Activated T-cell treated with anti-CD3 and anti-CD28 coated beads, Interleukin-2, amount 50 U/mL, for 1 hour (primary cell): Measurements from ENCODE around the gene RANBP3.
"Not testable (repeated sequence)": the region's sequence is repeated elsewhere in the genome, so short reads cannot be mapped to it uniquely, and the experiment has no call there.

Experiments used
- DNase-seq: peaks from one replicate; pipeline ENCODE4 v3.0.0-alpha.2; 2020

The RANBP3 gene

GRCh38 chr19:5899728-5900526 lies 78.0 kb downstream of the RANBP3 start:
- DNase-seq = no peak

- no peak for DNase-seq
Measured at GRCh38 chr19:5897189-5897969, 80.6 kb downstream of the RANBP3 start.

- no peak for DNase-seq
Measured at GRCh38 chr19:5896365-5897076, 81.4 kb downstream of the RANBP3 start.

- DNase-seq = no peak
Measured at GRCh38 chr19:5895890-5896289, 82.0 kb downstream of the RANBP3 start.

GRCh38 chr19:5895409-5895808 lies 82.5 kb downstream of the RANBP3 start:
- DNase-seq = no peak

GRCh38 chr19:5894704-5895349 lies 83.1 kb downstream of the RANBP3 start:
- DNase-seq = no peak

- DNase-seq = no peak
Measured at GRCh38 chr19:5893907-5894703, 83.8 kb downstream of the RANBP3 start.

- no peak for DNase-seq
Measured at GRCh38 chr19:5893296-5893903, 84.5 kb downstream of the RANBP3 start.

- DNase-seq = no peak
Measured at GRCh38 chr19:5892772-5893275, 85.1 kb downstream of the RANBP3 start.

- DNase-seq = peak; percentile 41
Measured at GRCh38 chr19:5891938-5892771, 85.8 kb downstream of the RANBP3 start.

GRCh38 chr19:5891572-5891937 lies 86.4 kb downstream of the RANBP3 start:
- DNase-seq = no peak

- no peak for DNase-seq
Measured at GRCh38 chr19:5890099-5890498, 87.8 kb downstream of the RANBP3 start.

- DNase-seq = no peak
Measured at GRCh38 chr19:5889288-5889971, 88.5 kb downstream of the RANBP3 start.

GRCh38 chr19:5884065-5884811 lies 93.7 kb downstream of the RANBP3 start:
- DNase-seq = not testable (repeated sequence)

- not testable (repeated sequence) for DNase-seq
Measured at GRCh38 chr19:5883157-5883873, 94.6 kb downstream of the RANBP3 start.

- no peak for DNase-seq
Measured at GRCh38 chr19:5882421-5882968, 95.4 kb downstream of the RANBP3 start.

- DNase-seq = no peak
Measured at GRCh38 chr19:5881543-5882299, 96.2 kb downstream of the RANBP3 start.
